Stomach (tissue), 4 donors: ENCODE data around the gene KCND2.

Source experiments
- EP300 ChIP-seq: sonication (generic); formaldehyde crosslinking; IDR thresholded peaks from one replicate; pipeline ENCODE4 v1.6.1; 2017; ENCODE audit warnings: antibody characterized with exemption
- TF ChIP-seq, protein P1 (sequence below), 7 experiments: fragments of 450-650 bp in 4 of 7; fragments of 200-600 bp in 3 of 7; sonication (generic) in 3 of 7; IDR thresholded peaks; one replicate each; pipeline ENCODE4 v1.5.1; 2016 to 2019; ENCODE audit warnings: antibody characterized with exemption in 7 of 7, control low read depth in 2 of 7, mild to moderate bottlenecking in 1 of 7

DNA sequence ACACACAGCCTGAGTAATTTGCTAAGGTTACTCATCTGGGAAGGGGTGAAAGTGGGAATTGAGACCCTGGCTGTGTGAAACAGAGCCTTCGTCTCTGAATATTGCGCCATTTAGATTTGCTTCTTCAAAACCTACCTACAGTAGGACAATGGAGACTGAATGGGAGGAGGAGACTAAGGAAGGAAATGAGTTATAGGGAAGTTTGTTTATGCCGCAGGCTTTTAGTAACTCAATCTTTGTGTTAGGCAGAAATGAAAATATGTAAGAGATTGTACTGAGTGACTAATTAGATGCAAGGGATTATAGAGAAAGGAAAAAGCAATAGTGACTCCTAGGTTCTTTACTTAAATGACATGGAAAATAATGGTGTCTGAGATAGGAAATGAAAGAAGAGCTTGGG lies 80.2 kb downstream of the KCND2 start:
- TF ChIP-seq EP300: no peak
- TF ChIP-seq, protein P1, sequence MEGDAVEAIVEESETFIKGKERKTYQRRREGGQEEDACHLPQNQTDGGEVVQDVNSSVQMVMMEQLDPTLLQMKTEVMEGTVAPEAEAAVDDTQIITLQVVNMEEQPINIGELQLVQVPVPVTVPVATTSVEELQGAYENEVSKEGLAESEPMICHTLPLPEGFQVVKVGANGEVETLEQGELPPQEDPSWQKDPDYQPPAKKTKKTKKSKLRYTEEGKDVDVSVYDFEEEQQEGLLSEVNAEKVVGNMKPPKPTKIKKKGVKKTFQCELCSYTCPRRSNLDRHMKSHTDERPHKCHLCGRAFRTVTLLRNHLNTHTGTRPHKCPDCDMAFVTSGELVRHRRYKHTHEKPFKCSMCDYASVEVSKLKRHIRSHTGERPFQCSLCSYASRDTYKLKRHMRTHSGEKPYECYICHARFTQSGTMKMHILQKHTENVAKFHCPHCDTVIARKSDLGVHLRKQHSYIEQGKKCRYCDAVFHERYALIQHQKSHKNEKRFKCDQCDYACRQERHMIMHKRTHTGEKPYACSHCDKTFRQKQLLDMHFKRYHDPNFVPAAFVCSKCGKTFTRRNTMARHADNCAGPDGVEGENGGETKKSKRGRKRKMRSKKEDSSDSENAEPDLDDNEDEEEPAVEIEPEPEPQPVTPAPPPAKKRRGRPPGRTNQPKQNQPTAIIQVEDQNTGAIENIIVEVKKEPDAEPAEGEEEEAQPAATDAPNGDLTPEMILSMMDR (IDR thresholded peaks at IDR 0.05): no peak
